ENCODE results near the gene ELAVL4. TPM values are rescaled to one million over a fixed set of nuclear protein-coding genes. Genes with fewer than 3 reads are reported as not detected.

ELAVL4 gene
- total RNA-seq, 2 experiments from 2014 or later, result not detected

DNA sequence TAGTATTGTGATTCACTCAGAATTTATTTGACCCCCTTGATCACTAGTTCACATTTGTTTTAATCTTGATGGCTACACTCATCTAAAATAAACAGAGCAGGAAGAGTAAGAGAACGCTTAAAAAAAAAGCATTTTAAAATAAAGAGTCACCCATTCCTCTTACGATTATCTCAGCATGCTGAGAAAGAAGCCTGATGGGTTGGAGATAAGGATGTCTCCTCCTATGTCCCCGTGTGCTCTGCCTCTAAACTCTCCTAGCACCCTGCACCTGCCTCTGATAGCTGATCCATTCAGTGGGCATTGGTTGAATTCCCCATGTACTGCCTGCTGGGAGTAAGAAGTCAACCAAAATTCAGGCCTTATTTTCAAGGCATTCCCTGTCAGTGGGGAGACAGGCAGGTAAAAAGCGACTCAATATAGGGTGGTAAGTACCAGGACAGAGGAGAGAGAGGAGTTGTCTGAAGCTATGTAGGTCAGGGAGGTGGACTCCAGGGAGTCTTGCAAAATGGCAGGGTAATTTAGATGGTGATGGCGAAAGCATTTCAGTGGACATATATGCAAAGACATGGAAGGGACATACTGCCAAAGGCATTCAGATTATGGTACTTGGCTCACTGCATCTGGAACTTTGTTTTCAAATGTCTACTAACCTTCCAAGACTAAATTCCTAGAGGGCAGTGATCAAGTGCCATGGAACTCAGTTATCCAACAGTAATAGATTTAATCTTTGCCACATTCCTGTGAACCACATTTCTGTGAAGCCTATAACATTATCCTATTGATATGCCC lies 18.4 kb downstream of the ELAVL4 start:
- ATAC-seq (no peak), DNase-seq (no peak)
- POLR2A ChIA-PET, result no interaction called here
- CTCF ChIA-PET, result no interaction called here
- no peaks in the 10 kb centered on the region for H3K36me3 Mint-ChIP-seq (ENCODE audit: low read depth)
- no peak overlapping the region for H3K4me3 Mint-ChIP-seq
- no peak overlapping the region for H3K27ac Mint-ChIP-seq
- H3K27me3 Mint-ChIP-seq, result peaks cover 15% of the 10 kb centered on the region
- intact Hi-C loops (cut with DNase I, micrococcal nuclease), result no loop called here
- H3K9me3 Mint-ChIP-seq (ENCODE audit: low read depth), result no peaks in the 10 kb centered on the region
- H3K4me1 Mint-ChIP-seq, result no peaks in the 10 kb centered on the region

DNA sequence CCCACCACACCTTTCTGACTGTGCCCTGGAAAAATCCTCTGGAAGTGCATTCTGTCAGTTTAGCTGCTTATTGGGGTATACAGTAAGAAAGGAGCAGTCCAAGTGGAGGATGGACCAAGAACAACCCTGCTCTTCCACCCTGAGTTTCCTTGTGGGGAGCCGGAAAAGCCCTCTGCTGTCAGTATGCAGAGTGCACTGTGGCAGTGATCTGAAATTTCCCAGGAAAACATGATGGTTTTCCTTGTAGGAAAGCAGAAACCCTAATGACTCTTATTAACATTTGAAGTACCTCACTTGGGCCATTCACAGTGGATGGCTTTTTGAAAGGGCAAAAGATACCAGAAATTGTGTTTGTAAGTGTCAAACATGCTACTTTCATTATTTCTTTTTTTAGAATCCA lies 20.5 kb downstream of the ELAVL4 start:
- no peaks in the 10 kb centered on the region for H3K4me1 Mint-ChIP-seq
- H3K36me3 Mint-ChIP-seq (ENCODE audit: low read depth), result no peaks in the 10 kb centered on the region
- ATAC-seq (no peak), DNase-seq (no peak)
- peaks cover 8% of the 10 kb centered on the region for H3K27me3 Mint-ChIP-seq
- no peak overlapping the region for H3K4me3 Mint-ChIP-seq
- intact Hi-C loops (cut with DNase I, micrococcal nuclease), result no loop called here
- no peaks in the 10 kb centered on the region for H3K9me3 Mint-ChIP-seq (ENCODE audit: low read depth)
- H3K27ac Mint-ChIP-seq, result no peak overlapping the region
- POLR2A ChIA-PET, result no interaction called here
- CTCF ChIA-PET, result no interaction called here

DNA sequence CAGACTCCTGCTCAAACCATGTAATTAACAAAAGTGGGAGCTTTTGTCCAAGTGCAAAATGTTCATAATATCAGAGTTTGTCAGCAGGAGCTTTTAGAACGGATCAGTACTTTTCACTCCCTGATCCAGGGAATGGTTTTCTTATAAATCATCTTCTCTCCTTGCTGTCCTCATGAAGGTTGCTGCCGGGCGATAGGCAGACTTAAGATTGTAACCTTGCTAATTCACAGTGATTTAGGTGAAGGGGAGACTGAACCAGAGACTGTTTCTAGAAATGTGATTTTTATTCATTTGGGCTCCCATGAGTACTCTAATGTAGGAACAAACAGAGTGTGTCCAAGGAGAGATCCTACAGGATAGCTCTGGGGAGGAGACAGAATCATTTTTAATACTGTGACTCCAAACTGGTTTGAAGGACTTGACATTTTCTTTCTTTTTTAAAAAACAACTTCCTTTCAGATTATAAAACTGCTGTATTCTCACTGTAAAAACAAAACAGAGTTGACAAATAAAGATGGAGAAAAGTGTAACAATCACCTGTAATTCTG lies 23.7 kb downstream of the ELAVL4 start:
- intact Hi-C loops (cut with DNase I, micrococcal nuclease), result no loop called here
- Mint-ChIP-seq H3K27ac (no peak overlapping the region), H3K9me3 (ENCODE audit: low read depth) (no peaks in the 10 kb centered on the region), H3K4me3 (no peak overlapping the region), H3K4me1 (no peaks in the 10 kb centered on the region), H3K27me3 (peaks cover 7% of the 10 kb centered on the region), H3K36me3 (ENCODE audit: low read depth) (no peaks in the 10 kb centered on the region)
- CTCF ChIA-PET, result no interaction called here
- POLR2A ChIA-PET, result no interaction called here
- no peak for ATAC-seq
- no peak for DNase-seq

DNA sequence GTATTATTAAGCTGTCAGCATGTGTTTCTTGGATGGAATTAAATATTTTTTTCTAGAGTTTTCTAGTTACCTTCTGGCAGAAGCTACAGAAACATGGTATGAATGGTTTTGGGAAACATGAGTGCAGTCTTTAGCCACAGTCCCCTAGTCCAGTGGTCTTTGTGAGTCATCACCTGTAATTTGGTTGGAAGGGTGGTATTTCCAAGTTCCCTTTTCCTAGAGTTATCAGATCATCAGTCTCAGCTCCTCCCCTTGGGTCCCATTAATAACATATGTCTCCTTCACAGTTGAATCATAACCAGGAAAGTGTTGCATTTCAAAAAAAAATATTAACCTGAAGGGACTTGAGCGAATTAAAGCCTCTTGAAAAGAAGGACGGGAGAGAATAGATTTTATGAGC lies 27.0 kb downstream of the ELAVL4 start:
- H3K27ac Mint-ChIP-seq, result no peak overlapping the region
- H3K4me1 Mint-ChIP-seq, result no peaks in the 10 kb centered on the region
- no peak overlapping the region for H3K4me3 Mint-ChIP-seq
- ChIA-PET CTCF (no interaction called here), POLR2A (no interaction called here)
- no peaks in the 10 kb centered on the region for H3K36me3 Mint-ChIP-seq (ENCODE audit: low read depth)
- intact Hi-C loops (cut with DNase I, micrococcal nuclease), result no loop called here
- no peak for ATAC-seq
- H3K9me3 Mint-ChIP-seq (ENCODE audit: low read depth), result no peaks in the 10 kb centered on the region
- DNase-seq, result no peak
- H3K27me3 Mint-ChIP-seq, result peaks cover 4% of the 10 kb centered on the region

DNA sequence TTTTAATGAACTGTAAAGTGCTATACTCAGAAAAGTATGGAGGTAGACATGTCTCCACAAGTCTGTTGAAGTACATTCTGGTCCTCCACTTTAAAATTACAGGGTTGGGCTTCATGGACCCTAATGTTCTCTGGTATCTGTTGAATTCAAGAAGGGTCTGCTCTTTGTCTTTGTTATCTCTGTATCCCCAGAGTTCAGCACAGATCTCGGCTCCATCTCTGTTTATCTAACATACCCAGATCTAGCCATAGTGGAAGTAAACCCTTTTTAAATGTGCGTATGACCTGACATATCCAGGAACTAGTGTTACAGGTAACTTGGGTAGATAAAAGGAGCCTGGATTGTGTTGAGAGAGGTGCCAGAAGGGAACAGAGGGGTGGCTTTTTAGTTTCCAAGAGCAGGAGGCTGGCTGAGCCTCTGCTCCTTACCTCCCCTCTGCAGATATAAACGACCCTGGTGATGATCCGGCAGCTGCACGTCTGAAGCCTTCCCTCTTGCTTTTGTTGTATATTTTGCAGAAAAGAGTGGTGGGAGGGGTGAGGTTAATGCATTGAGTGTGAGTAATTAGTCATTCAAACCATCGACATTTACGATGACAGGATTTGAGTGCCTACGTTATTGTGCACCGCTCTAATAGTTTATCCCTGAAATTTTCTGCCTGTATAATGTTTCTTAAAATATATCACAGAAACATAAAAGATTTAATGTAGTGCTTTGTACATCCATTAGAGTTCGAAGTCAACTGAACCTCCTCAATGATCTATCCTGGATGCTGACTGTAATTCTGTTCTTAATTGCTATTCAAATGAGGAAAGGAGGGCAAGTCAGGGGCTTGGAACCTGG lies 30.8 kb downstream of the ELAVL4 start:
- DNase-seq, result no peak
- intact Hi-C loops (cut with DNase I, micrococcal nuclease), result no loop called here
- Mint-ChIP-seq H3K9me3 (ENCODE audit: low read depth) (no peaks in the 10 kb centered on the region), H3K36me3 (ENCODE audit: low read depth) (no peaks in the 10 kb centered on the region), H3K27ac (no peak overlapping the region), H3K27me3 (peaks cover 5% of the 10 kb centered on the region), H3K4me3 (no peak overlapping the region), H3K4me1 (no peaks in the 10 kb centered on the region)
- ATAC-seq, result no peak
- ChIA-PET POLR2A (no interaction called here), CTCF (no interaction called here)

DNA sequence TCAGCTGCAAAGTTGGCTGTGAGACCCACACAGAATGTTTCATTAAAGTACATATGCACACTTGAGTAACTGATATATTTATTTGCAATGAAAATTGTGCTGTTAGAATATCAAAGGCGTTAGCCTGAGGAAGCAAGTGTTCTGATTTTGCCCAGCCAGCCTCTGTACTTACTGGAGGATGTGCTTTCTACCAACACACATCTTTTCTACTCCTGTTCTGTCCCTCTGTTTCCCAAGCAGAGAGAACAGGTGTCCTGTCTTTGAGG lies 31.4 kb downstream of the ELAVL4 start:
- CTCF ChIA-PET, result no interaction called here
- H3K4me1 Mint-ChIP-seq, result no peaks in the 10 kb centered on the region
- ATAC-seq (no peak), DNase-seq (no peak)
- H3K9me3 Mint-ChIP-seq (ENCODE audit: low read depth), result no peaks in the 10 kb centered on the region
- intact Hi-C loops (cut with DNase I, micrococcal nuclease), result no loop called here
- no peak overlapping the region for H3K27ac Mint-ChIP-seq
- POLR2A ChIA-PET, result no interaction called here
- peaks cover 5% of the 10 kb centered on the region for H3K27me3 Mint-ChIP-seq
- H3K36me3 Mint-ChIP-seq (ENCODE audit: low read depth), result no peaks in the 10 kb centered on the region
- no peak overlapping the region for H3K4me3 Mint-ChIP-seq

DNA sequence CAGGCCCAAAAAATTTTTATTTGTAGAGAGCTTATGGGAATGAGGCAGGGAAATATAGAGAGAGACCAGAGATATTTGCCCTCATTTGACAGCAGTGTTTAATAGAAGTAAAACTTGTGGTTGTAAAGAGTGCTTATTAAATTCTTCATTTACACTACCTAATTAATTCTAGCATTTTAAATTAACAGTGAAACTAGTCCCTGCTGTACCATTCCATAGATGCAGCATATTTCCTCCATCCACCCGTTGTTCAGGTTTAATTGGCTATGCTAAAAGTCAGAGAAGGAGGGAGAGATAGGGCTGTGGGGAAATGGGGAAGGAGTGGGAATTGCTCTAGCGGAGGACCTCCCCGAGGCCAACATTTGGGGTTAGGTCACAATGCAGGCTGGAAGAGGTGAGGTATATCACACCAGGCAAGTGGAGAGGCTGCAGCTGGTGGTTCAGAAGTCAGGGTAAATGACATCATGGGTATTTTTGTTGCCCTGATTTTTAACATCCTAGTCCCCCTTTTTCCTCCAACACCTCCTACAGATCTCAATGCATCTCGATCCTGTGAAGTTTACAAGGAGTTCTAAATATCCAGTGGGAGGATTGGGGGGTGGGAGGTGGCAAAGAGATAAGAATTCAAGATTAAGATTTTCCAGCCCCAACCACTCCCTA lies 38.6 kb downstream of the ELAVL4 start:
- H3K9me3 Mint-ChIP-seq (ENCODE audit: low read depth), result no peaks in the 10 kb centered on the region
- CTCF ChIA-PET, result no interaction called here
- no peak overlapping the region for H3K4me3 Mint-ChIP-seq
- ATAC-seq, result no peak
- peaks cover 6% of the 10 kb centered on the region for H3K27me3 Mint-ChIP-seq
- no peak for DNase-seq
- intact Hi-C loops (cut with DNase I, micrococcal nuclease), result no loop called here
- H3K4me1 Mint-ChIP-seq, result no peaks in the 10 kb centered on the region
- no peak overlapping the region for H3K27ac Mint-ChIP-seq
- H3K36me3 Mint-ChIP-seq (ENCODE audit: low read depth), result no peaks in the 10 kb centered on the region
- POLR2A ChIA-PET, result no interaction called here

DNA sequence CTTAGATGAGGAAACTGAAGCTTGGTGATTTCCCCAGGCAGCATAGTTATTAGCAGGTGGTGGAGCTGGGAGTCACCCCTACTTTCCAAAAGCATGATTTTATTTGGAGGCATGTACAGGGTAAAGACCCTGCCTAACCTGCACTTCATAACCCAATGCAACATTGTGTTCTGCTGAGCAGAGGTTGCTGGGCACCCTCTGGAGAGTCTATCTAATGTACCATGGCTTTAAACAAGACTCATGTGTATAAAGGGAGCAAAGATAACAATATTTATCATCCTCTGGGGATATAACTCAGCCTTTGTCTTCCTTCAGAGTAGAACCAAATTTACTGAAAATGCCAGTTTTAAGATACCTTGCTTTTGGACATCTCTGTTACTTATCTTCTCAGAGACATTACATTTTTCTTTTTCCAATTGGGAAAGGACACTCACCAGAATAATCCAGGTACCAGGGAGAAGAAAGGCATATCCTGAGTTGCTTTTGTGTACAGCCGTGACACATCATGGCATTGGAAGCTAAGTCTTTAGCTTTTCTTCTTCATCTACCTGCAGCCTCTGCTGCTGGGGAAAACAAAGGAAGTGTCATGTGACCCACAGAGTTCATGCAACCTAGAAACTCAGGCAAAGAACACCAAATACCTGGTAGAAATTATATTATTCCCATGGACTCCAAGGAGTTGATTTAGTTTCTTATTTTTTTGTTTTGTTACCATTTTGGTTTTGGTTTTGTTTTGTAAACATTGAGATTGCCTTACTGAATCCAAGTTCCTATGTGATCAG lies 39.6 kb downstream of the ELAVL4 start:
- DNase-seq, result no peak
- intact Hi-C loops (cut with DNase I, micrococcal nuclease), result no loop called here
- Mint-ChIP-seq H3K27me3 (peaks cover 4% of the 10 kb centered on the region), H3K4me3 (no peak overlapping the region), H3K36me3 (ENCODE audit: low read depth) (no peaks in the 10 kb centered on the region), H3K27ac (no peak overlapping the region), H3K9me3 (ENCODE audit: low read depth) (no peaks in the 10 kb centered on the region), H3K4me1 (no peaks in the 10 kb centered on the region)
- ChIA-PET POLR2A (no interaction called here), CTCF (no interaction called here)
- ATAC-seq, result no peak

DNA sequence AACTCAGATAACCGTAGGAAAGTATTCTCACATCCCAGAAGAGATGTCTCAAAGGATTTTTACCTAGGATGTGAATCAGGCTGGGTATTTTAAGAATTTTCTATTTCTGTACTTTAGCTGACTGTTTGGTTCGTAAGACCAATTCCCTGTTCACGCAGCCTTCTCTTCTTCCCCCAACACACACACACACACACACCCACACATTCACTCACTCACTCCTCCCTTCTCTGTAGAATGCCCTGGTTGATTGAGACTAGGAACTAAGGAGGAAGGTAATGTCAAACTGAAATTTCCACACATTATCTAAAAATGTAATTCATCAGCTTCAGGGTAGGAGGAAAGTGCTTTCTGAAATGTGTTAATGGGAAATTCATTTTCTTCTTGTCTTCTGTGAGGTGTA lies 43.5 kb downstream of the ELAVL4 start:
- H3K27ac Mint-ChIP-seq, result no peak overlapping the region
- no peaks in the 10 kb centered on the region for H3K4me1 Mint-ChIP-seq
- H3K4me3 Mint-ChIP-seq, result no peak overlapping the region
- no peaks in the 10 kb centered on the region for H3K9me3 Mint-ChIP-seq (ENCODE audit: low read depth)
- no peaks in the 10 kb centered on the region for H3K36me3 Mint-ChIP-seq (ENCODE audit: low read depth)
- DNase-seq (no peak), ATAC-seq (no peak)
- POLR2A ChIA-PET, result no interaction called here
- intact Hi-C loops (cut with DNase I, micrococcal nuclease), result no loop called here
- CTCF ChIA-PET, result no interaction called here
- peaks cover 1% of the 10 kb centered on the region for H3K27me3 Mint-ChIP-seq

DNA sequence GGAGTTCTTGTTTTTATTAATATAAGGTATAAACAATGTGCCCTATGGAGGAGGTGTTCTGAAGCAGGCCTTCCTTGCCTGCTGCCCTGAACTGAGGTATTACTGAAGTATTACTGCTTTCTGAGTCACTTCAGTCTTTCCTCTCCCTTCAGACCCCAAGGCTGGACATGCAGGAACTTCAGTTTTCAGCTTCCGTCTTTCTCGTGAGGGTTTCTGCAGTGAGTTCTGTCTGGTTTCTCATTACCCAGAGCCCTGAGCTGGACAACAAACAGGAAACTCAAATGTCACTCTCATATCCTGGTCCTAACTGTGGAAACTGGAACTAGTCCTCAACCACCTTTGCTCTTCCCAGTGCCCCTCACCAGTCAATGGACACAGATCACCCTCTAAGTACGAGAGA lies 46.8 kb downstream of the ELAVL4 start:
- Mint-ChIP-seq H3K27ac (no peak overlapping the region), H3K36me3 (ENCODE audit: low read depth) (no peaks in the 10 kb centered on the region), H3K27me3 (no peaks in the 10 kb centered on the region), H3K9me3 (ENCODE audit: low read depth) (no peaks in the 10 kb centered on the region), H3K4me3 (no peak overlapping the region), H3K4me1 (no peaks in the 10 kb centered on the region)
- intact Hi-C loops (cut with DNase I, micrococcal nuclease), result no loop called here
- ChIA-PET POLR2A (no interaction called here), CTCF (no interaction called here)
- ATAC-seq (no peak), DNase-seq (no peak)

DNA sequence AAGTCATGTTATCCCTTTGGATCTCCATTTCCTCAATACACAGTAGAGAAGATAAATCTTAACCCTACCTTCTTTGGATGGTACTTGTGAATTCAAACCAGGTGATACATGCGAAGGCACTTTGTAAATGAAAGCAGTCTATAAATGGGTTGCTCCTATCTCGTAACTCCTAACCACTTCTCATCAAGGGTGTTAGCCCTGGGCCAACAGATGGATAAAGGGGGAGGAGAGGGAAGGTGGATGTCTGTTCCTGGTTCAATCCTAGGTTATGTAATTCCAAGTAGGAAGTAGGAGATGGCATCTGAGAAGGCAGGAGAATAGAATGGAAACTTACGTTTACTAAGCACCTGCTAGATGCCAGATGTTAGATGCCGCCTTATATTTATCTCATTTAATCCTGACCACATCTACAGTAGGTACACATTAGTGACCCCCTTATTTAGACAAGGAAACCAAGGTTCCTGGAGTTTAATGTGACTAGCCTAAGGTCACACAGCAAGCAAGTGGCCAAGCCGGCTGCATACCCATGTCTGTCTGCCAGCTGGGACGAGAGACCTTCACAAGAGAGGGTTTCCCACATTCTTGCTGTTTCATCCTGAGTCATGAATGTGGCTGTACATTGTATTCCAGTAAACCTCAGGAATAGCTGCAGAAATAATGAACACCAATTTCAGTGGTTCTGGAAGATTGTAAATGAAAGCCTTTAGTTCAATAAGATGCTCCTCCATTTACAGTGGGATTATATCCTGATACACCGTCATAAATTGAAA lies 47.7 kb downstream of the ELAVL4 start:
- Mint-ChIP-seq H3K4me1 (no peaks in the 10 kb centered on the region), H3K9me3 (ENCODE audit: low read depth) (no peaks in the 10 kb centered on the region), H3K36me3 (ENCODE audit: low read depth) (no peaks in the 10 kb centered on the region), H3K4me3 (no peak overlapping the region), H3K27me3 (no peaks in the 10 kb centered on the region), H3K27ac (no peak overlapping the region)
- intact Hi-C loops (cut with DNase I, micrococcal nuclease), result no loop called here
- DNase-seq, result no peak
- POLR2A ChIA-PET, result no interaction called here
- ATAC-seq, result no peak
- CTCF ChIA-PET, result no interaction called here

Measured in activated CD4-positive, alpha-beta T cell treated with anti-CD3 and anti-CD28 coated beads for 36 hours (primary cell).